ENCODE data around the gene XRCC6. TPM values are rescaled to one million over a fixed set of nuclear protein-coding genes. Genes with fewer than 3 reads are reported as not detected.
"Not testable (repeated sequence)": the region's sequence is repeated elsewhere in the genome, so short reads cannot be mapped to it uniquely, and the experiment has no call there.

The XRCC6 gene
- 100 to 1,000 TPM; 470 to 479 TPM for total RNA-seq

DNA sequence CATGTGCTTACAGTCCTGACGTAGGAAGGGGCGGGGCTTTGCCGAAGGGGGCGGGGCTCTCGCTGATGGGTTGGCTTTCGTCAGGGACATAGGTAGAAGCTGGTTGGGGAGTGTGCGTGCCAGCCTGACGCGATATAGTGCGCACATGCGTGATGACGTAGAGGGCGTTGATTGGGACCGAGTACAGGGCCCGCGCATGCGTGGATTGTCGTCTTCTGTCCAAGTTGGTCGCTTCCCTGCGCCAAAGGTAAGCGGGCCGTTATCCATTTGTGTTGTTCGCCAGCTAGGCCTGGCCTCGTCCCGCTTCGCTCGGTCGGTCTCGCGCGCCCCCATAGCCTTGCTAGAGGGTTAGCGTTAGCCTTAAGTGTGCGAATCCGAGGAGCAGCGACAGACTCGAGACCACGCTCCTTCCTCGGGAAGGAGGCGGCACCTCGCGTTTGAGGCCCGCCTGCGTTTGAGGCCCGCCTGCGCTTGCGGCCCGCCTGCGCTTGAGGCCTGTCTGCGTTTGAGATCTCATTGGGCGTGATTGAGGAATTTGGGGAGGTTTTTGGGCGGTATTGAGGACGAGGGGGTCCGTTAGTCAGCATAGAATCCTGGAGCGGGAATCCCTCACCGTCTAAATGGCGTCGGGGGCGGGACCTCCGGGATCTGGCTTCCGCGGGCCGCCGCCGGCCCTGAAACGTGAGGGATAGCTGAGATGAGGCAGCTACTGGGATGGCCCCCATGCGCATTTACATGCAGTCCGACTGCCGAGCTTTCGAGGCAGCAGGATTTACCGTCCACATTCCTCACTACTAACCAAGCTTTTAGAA is at the start of gene XRCC6:
Gene XRCC6 (plus strand): TSS at position 197 of the 812 bp plus-strand sequence. CDS start 710 bp downstream, outside the sequence.
- ChIA-PET CTCF (interaction anchor here (0.6 to 1.5 kb wide), 3 partner anchors 32 to 308 kb away, joined by 3 to 4 read pairs (median 3); partner anchors contain the start of gene PMM1), POLR2A (interaction anchor here (0.5 to 4.6 kb wide), 11 partner anchors 17 to 353 kb away, joined by 3 to 40 read pairs (median 6); partner anchors contain the start of genes CCDC134, PHF5A, PMM1 and SNU13)

DNA sequence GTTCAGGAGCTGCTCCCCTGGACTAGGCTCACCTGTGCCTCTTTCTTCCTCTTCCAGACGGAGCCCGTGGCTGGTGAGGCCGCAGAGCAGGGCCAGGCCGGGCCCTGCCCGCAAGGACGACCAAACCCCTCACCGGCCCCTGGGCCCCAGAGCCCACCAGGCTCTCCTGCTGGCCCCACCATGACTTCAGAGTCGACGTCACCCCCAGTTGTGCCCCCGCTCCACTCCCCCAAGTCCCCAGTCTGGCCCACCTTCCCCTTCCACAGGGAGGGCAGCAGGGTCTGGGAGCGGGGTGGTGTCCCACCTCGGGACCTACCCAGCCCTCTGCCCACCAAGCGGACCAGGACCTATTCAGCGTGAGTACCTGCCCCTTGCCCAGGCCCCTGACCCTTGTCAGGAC is 49.3 kb upstream of the XRCC6 start:
- CTCF ChIA-PET: no interaction called here

DNA sequence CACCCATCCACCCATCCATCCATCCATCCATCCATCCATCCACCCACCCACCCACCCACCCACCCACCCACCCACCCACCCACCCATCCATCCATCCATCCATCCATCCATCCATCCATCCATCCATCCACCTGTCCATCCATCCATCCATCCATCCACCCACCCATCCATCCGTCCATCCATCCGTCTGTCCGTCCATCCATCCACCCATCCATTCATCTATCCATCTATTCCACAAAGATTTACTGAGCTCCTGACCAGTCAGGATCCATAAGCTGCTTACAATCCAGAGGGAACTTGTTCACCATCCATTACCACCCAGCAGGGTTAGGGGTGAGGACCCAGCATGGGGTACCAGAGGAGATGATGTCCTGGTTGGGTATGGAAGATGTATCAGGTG is 48.8 kb upstream of the XRCC6 start:
- CTCF ChIA-PET: interaction anchor here (0.6 kb wide), 1 partner anchor 19 kb away, joined by 3 read pairs; no protein-coding TSS in a partner anchor
- POLR2A ChIA-PET: not testable (repeated sequence)

More for the DNA sequence above, 49.3 kb upstream of the XRCC6 start:
- POLR2A ChIA-PET: no interaction called here

DNA sequence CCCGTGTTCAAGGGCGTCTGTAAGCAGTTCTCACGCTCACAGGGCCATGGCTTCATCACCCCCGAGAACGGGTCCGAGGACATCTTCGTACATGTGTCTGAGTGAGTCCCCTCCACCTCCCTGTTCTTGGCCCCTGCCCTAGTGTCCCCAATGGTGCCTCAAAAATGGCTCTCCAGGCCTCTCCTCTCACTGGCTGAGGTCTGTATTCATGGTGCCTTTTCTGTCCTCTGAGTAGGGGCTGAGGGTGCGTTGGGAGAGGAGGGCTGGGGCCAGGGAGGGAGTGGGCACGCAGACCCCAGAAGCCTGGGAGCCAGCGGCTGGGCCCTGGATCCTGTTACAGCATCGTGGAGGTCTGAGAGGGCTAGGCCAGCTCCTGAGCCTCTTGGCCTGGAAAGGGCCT is 47.4 kb upstream of the XRCC6 start:
- CTCF ChIA-PET: no interaction called here
- POLR2A ChIA-PET: no interaction called here

DNA sequence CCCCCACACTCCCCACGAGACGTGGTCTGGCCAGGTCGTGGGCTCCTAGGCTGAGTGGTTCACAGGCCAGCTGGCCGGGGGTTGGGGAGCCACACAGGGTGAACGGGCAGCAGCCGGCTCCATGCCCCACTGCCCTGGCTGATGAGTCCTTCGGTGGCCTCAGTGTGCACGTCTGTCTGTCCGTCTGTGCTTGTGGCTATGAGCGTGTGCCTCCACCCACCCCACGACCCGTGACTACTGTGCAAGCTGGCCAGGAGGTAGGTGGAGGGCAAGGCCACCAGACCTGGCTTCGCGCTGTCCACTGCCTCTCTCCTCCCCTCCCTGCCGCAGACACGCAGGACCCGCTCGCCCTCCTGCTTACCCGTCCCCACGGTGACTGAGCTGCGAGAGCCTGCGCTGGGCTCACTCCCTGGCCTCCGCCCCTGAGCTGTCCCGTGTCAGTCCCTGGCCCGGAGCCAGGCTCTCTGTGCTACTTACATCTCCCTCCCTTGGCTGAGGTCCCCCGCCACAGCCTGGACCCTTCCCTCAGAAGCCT is 46.2 kb upstream of the XRCC6 start:
- ChIA-PET POLR2A (no interaction called here), CTCF (no interaction called here)

DNA sequence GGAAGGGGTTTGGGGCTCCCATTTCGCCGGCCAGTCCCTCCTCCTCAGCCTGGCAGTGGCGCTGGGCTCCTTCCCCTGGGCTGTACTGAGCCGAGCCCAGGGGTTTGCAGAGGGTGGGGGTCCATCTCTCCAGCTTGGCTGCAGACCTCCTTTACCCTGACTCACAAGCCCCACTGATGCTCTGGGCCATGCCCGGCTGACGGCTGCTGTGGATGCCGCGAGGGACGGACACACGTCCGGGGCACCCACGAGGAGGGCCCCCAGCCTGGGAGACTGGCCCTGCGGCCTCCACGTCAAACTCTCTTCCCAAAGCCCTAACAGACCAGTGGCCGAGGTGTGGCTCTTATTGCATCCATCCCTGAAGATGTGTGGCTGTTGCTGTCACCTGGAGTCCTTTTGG is 45.6 kb upstream of the XRCC6 start:
- ChIA-PET POLR2A (no interaction called here), CTCF (no interaction called here)

DNA sequence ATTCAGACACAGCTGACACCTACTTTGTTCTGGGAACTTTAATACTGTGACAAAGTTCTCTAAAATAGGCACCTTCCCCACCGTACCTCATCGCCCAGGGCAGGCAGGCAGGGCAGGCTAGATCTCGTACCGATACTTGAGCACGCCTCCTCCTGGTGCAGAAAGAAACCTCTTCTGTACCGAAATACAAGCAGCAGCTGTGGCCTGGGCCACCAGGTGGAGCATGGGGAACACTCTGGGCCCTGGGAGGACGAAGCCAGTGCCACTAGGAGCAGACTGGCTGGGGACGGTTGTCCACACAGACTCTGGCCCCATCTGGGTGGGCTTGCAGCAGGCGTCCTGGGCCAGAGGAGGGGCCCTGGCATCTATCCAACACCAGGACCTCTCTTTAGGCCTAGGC is 44.2 kb upstream of the XRCC6 start:
- CTCF ChIA-PET: interaction anchor here (0.8 kb wide), 1 partner anchor 12 kb away, joined by 3 read pairs; no protein-coding TSS in a partner anchor
- POLR2A ChIA-PET: no interaction called here

DNA sequence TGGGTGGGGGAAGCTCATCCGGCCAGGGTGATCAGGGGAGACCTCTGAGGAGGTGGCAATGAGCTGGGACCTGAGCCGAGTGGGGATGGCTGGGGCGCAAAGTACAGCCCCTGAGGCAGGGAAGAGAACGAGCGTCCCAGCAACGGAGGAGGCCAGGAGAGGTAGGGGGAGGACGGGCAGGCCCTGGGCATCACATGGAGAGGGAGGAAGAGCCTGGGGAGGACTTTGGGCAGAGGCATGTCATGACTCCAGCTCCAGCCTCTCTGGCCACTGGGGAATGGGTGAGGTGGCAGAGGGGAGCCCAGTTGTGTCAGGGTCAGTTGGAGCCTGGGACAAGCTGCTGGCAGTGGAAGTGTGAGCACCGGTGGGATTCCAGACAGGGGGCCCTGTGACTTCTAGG is 43.0 kb upstream of the XRCC6 start:
- ChIA-PET POLR2A (no interaction called here), CTCF (no interaction called here)

DNA sequence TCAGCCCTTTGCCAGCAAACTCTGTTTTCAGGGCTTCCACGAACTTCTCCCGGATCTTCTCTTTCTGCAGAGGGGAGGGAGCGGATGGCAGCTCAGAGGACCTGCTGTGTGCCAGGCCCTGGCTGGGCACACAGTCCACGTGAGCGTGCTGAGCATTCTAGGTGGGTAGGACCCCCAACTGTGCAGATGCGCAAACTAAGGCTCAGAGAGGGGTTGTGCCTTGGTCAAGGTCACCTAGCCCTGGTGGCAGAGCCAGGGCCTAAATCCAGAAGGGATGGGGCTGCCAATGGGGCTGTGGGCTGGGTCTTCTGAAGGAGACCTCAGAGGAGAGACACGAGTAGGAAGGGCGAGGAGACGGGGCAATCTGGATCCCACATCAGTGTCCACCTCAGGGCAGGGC is 42.3 kb upstream of the XRCC6 start:
- CTCF ChIA-PET: no interaction called here
- POLR2A ChIA-PET: no interaction called here

DNA sequence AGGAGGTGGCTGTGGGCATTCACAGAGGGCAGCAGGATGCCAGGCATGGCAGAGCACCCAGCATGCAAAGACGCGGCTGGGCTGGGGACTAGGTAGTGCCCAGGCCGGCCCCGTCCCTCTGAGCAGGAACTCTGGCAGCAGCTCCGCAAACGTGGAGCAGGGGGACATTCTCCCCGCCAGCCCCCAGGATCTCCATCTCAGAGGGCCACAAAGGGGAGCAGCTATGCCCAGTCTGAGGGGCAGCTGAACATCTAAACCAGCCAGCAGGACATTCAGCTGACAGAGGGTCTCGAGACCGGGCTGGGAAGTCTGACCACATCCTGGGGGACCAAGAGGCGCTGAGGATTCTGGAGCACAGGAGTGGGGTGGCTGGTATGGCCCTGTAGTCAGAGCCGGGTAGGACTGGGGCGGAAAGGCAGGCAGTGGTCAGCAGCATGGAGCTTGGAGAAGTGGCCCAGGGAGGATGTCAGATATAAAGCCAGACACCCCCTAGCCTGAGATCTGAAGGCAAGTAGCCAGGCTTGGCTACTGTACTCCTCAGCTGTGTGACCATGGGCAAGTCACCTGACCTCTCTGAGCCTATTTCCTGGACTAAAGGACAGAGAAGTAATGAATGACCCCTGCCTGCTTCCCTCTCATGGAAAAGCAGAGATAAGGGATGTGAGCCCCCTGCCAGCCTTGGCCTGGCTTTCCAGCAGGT is 41.6 kb upstream of the XRCC6 start:
- POLR2A ChIA-PET: interaction anchor here (0.7 kb wide), 1 partner anchor 48 kb away, joined by 3 read pairs; no protein-coding TSS in a partner anchor
- CTCF ChIA-PET: no interaction called here

DNA sequence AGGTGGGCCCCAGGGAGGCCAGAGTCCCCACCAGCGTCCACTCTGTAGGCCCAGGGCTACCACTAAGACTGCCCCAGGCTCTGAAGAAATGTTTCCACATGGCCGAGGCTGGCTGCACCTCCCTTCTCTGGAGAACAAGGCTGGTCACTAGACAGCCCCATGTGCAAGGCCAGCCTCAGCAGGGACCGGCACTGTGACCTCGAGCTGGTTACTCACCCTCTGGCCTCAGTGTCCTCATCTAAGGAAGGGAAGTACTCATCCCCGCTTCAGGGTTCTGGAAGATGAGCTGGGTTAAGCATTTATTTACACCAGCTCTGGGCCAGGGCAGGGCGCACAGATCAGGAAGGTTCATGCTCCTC is 41.1 kb upstream of the XRCC6 start:
- POLR2A ChIA-PET: interaction anchor here (0.7 kb wide), 1 partner anchor 48 kb away, joined by 3 read pairs; no protein-coding TSS in a partner anchor
- CTCF ChIA-PET: interaction anchor here (0.6 kb wide), 1 partner anchor 19 kb away, joined by 3 read pairs; the partner anchor contains the start of gene CSDC2

DNA sequence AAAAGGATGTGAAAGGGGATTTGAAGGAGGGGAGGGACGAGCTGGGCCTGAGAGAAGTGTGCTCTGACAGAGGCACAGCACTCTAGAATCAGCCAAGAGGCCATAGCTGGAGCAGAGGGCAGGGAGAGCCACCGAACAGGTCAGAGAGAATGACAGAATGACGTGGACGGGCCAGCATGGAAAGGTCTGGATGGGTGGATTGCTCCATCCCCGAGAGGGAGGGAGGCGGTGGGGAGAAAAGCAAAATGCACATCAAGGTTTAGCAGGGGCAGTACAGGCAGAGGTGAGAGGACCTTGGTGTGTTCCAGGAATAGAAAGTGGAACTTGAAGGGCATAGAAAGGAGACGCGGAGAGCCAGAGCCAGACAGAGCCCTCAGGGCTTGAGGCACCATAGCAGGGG is 38.4 kb upstream of the XRCC6 start:
- ChIA-PET CTCF (no interaction called here), POLR2A (no interaction called here)

DNA sequence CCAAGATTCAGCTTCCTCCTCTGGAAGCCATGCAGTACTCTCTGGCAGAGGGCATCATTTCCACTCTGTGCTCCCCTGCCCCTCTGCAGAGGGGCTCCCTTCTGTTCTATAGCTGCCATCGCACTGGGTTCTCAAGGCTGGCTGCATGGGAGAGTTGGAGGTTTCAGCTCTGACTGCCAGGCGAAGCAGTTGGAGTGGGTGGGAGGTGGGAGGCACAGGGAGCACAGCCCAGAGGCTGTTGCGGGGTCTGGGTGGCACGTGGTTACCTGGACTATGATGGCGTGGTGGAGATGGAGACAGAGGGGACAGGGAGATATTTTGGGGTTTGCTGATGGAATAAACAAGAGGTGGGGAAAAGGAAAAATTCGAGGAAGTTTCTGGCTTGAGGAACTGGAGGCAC is 36.2 kb upstream of the XRCC6 start:
- POLR2A ChIA-PET: interaction anchor here (0.5 to 0.6 kb wide), 2 partner anchors 19 to 273 kb away, joined by 3 to 6 read pairs; no protein-coding TSS in a partner anchor

DNA sequence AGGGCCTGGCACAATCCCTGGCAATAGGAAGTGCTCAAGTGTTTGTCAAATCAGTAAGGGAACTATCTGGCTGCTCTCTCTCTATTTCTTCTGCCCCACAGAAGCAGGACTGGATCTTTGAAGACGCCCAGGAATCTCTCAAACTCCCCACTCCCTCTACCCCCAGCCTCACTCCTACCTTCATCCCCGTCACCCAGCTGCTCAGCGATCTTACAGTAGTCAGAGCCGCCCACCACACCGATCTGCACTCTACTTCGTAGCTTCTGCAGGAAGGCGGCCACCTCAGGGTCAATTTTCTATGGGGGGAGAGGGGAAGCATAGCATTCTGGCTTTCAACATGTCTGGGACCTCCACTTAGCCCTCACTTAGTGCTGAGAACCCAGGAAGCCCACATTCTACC is 35.2 kb upstream of the XRCC6 start:
- POLR2A ChIA-PET: no interaction called here
- CTCF ChIA-PET: no interaction called here

More for the DNA sequence above, 36.2 kb upstream of the XRCC6 start:
- CTCF ChIA-PET: no interaction called here

DNA sequence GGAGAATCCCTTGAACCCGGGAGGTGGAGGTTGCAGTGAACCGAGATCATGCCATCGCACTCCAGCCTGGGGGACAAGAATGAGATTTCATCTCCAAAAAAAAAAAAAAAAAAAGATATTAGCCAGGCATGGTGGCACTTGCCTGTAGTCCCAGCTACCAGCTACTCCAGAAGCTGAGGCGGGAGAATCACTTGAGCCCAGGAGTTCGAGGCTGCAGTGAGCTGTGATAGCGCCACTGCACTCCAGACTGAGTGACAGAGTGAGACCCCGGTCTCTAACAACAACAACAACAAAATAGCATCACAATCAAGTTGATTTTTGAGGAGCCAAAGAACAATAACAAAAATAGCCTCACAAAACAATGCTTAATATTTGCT is 33.8 kb upstream of the XRCC6 start:
- POLR2A ChIA-PET: interaction anchor here (0.6 to 0.7 kb wide), 2 partner anchors 141 to 516 kb away, joined by 4 to 12 read pairs; no protein-coding TSS in a partner anchor

DNA sequence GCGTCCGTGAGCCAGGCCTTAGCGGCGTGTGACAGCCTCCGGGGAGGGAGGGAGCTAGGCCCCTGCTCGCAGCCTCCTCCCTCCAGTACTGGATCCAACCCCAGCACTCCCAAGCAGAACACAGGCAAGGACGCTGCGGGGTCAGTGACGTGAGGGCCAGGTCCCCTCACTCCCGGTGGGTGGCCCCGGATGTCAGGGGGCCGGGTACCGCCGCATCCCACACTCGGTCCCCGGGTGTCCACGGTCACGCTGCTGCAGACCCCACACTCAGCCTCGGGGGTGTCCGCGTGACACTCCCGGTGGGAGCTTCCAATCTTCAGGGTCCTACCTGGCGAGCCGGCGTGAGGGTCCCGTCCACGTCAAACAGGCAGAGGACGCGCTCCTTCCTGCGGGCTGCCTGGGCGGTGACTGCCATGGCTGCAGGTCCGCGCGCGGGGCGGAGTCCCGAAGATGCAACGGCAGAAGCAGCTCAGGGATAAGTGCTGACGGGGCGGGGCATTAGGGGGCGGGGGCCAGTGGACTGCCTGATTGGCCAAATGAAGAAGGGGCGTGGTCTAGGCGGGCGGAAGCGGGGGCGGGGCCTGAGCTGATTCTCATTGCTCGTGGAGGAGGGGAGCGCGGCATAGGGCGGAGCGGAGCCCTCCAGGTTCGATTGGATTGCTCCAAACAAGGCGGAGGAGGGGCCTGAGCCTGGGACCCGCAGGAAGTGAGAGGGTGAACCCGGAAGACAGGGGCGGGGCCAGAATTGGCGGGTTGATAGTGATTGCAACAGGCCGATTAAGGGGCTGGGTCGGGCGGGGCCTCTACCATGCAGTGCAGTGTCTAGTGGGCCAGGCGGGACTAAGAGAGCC is 31.5 kb upstream of the XRCC6 start, which contains the start of gene PMM1:
Gene PMM1 (minus strand): TSS at position 450 of the 851 bp plus-strand sequence. CDS start 35 bp downstream, at position 415.
- ChIA-PET CTCF (interaction anchor here (0.6 to 0.9 kb wide), 5 partner anchors 15 to 186 kb away, joined by 3 to 5 read pairs (median 3); partner anchors contain the start of genes DESI1 and XRCC6), POLR2A (interaction anchor here (0.6 to 3.5 kb wide), 15 partner anchors 15 to 1686 kb away, joined by 3 to 40 read pairs (median 4); partner anchors contain the start of genes ACO2, DESI1, PHF5A and POLR3H)

More for the DNA sequence above, 33.8 kb upstream of the XRCC6 start:
- CTCF ChIA-PET: no interaction called here

DNA sequence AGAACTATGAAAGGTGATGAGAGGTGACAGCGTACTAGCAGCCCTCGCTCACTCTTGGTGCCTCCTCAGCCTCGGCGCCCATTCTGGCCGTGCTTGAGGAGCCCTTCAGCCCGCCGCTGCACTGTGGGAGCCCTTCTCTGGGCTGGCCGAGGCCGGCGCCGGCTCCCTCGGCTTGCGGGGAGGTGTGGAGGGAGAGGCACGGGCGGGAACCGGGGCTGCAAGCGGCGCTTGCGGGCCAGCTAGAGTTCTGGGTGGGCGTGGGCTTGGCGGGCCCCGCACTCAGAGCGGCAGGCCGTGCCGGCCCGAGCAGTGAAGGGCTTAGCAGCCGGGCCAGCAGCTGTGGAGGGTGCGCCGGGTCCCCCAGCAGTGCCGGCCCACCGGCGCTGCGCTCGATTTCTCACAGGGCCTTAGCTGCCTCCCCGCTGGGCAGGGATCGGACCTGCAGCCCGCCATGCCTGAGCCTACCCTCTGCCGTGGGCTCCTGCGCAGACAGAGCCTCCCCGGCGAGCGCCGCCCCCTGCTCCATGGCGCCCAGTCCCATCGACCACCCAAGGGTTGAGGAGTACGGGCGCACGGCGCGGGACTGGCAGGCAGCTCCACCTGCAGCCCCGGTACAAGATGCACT is 27.6 kb upstream of the XRCC6 start:
- POLR2A ChIA-PET: interaction anchor here (1.3 kb wide), 1 partner anchor 11 kb away, joined by 5 read pairs; no protein-coding TSS in a partner anchor
- CTCF ChIA-PET: interaction anchor here (1.2 kb wide), 1 partner anchor 50 kb away, joined by 3 read pairs; no protein-coding TSS in a partner anchor

DNA sequence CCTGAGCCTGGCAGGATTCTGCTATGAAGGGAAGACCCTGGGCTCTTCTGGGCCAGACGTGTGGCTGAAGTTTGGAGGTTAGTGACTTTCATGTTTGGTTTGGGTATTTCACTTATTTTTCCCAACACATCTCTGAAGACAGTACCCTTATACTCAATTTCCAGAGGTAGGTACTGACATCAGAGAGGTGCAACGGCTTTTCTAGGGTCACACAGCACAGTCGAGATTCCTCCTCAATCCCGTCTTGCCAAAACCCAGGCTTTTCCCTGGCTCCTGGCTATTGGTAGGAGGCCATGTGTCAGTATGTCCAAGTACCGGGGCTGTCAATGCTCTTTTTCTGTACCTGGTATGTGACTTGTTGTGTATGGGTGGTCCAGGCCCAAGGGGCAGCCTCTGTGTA is 25.4 kb upstream of the XRCC6 start:
- CTCF ChIA-PET: no interaction called here
- POLR2A ChIA-PET: no interaction called here
